Astrocyte of the cerebellum (primary cell): ENCODE results near the gene POLR1G.
"Not testable (repeated sequence)": the region's sequence is repeated elsewhere in the genome, so short reads cannot be mapped to it uniquely, and the experiment has no call there.

ENCODE experiments used
- DNase-seq: peaks from one replicate; pipeline ENCODE4 v3.0.0-alpha.2; 2011; ENCODE audit warnings: low read depth
- H3K4me3 ChIP-seq: 2 replicates; pipeline ENCODE4 v1.5.1; 2011; ENCODE audit warnings: mild to moderate bottlenecking, low read depth, low read length, moderate library complexity
- CTCF ChIP-seq: IDR thresholded peaks from 2 replicates; pipeline ENCODE4 v1.5.1; 2012; ENCODE audit warnings: low read length, low read depth, moderate library complexity, mild to moderate bottlenecking; ENCODE audit errors: missing control alignments
- in situ Hi-C: cut with HindIII; loops from 2 replicates; pipeline ENCODE4 v1.10.0; 2017; ENCODE audit warnings: low sequenced_read_pairs

The POLR1G gene

GRCh38 chr19:45428384-45429231 lies 22.2 kb downstream of the POLR1G start:
- peak overlapping the region; percentile 58 for H3K4me3 ChIP-seq
- TF ChIP-seq CTCF = peak; percentile 59
- in situ Hi-C loops = no loop called here
- DNase-seq = no peak

DNA sequence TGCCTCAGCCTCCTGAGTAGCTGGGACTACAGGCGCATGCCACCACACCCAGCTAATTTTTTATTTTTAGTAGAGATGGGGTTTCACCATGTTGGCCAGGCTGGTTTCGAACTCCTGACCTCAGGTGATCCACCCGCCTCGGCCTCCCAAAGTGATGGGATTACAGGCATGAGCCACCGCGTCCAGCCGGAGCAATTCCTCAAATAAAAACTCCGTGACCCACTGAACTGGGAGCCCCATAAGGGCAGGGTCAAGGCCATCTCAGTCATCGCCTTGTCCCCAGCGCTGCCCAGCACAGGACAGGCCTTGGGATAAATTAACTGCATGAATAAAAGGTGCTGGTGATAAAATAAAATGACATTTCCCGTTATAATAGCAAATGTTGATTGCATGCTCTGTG lies 23.5 kb downstream of the POLR1G start:
- H3K4me3 ChIP-seq, in situ Hi-C loops, DNase-seq: not testable (repeated sequence)

DNA sequence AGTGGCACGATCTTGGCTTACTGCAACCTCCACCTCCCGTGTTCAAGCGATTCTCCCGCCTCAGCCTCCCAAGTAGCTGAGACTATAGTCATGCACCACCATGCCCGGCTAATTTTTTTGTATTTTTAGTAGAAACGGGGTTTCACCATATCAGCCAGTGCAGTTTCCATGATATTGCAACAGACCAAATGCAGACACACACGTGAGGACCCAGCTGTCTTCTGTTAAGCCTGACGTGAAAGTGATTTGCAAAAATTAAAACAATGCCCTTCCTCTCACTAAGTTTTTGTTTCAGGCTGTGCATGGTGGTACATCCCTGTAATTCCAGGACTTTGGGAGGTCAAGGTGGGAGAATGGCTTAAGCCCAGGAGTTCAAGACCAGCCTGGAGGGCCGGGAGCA lies 24.6 kb downstream of the POLR1G start:
- DNase-seq, in situ Hi-C loops, H3K4me3 ChIP-seq: not testable (repeated sequence)

DNA sequence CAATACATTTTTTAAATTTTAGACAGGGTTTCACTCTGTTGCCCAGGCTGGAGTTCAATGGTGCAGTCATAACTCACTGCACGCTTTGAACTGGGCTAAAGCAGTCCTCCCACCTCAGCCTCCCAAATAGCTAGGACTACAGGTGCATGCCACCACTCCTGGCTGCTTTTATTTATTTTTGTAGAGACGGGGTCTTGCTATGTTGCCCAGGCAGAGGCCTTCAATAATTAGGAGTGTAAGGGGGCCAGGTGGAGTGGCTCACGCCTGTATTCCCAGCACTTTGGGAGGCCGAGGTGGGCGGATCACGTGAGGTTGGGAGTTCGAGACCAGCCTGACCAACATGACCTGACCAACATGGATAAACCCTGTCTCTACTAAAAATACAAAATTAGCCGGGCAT lies 26.1 kb downstream of the POLR1G start:
- in situ Hi-C loops, DNase-seq, H3K4me3 ChIP-seq: not testable (repeated sequence)

DNA sequence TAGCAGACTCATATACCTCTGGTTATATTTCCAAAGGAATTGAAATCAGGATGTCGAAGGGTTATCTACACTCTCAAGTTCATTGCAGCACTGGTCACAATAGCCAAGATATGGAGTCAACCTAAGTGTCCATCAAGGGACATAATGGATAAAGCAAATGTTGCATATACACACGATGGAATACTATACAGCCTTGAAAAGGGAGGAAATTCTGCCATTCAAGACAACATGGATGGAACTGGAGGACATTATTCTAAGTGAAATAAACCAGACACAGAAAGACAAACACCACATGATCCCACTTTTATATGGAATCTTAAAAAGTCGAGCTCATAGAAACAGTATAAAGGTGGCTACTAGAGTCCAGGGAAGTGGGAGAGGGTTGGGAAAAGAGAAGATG lies 30.9 kb downstream of the POLR1G start:
- TF ChIP-seq CTCF = no peak
- DNase-seq = no peak
- in situ Hi-C loops = no loop called here
- no peak overlapping the region for H3K4me3 ChIP-seq

- TF ChIP-seq CTCF = no peak
- peak overlapping the region; percentile 59 for H3K4me3 ChIP-seq
- in situ Hi-C loops = no loop called here
- DNase-seq = no peak
Observed at GRCh38 chr19:45439190-45439568, 32.7 kb downstream of the POLR1G start.

DNA sequence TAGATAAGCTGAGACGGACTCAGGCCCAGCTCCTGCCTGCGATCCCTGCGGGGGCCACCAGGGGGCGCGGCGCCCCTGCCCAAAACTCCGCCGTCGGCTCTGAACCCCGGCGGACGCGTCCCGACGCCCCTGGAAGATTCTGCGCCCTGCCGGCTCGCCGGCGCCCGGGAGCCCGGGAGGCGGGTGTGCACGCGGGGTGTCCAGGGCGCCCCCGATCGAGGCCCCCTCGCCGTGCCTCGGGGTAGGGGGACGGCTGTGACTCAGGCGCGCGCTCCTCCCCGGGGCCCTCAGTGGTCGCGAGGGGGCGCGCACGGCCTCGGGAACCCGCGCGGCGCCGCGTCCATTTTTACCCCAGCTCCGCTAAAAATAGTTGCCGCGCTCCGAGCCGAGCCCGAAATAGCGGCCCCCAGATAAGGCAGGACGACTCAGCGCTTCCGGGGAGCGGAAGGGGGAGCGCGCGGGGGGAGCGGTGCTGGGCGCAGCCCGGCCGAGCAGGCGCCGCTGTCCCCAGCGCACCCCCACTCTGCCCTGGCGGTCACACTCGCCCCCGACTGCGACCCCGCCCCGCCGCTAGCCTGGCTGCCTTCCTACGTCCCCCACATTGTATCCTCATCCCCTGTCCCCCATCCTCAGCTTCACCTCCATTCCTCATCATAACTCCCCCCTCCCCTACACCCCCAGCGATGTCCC lies 33.3 kb downstream of the POLR1G start:
- DNase-seq = no peak
- H3K4me3 ChIP-seq = peak overlapping the region; percentile 59
- TF ChIP-seq CTCF = peak; percentile 97
- in situ Hi-C loops = no loop called here

DNA sequence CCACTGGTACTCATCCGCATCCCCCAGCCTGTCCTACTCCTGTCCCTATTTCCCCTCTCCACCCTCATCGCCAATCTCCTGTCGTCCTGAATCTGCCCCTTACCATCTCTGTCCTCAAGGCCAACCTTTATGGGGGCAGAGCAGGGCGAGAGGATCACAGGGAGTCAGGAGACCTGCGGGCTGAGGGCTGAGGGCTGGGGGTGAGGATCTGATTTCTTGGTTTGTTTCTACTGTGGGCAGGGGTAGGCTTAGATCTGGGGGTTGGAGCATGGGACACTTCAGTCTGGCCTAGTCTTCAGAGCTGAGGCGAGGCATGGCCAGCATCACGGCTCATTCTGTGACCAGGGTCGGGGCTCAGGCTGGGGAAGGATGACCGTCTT lies 33.8 kb downstream of the POLR1G start:
- no peak for DNase-seq
- in situ Hi-C loops = no loop called here
- H3K4me3 ChIP-seq = peak overlapping the region; percentile 59
- no peak for TF ChIP-seq CTCF
